ENCODE results near the gene RASSF6. TPM values are rescaled to one million over a fixed set of nuclear protein-coding genes. Genes with fewer than 3 reads are reported as not detected.

The RASSF6 gene
- total and polyA plus RNA-seq, 11 donors = 0.11 TPM; not detected in 10

- peaks cover 0 to 4% (median 0%) of the 10 kb centered on the region in 9 donors for H3K27me3 ChIP-seq
- H3K9me3 ChIP-seq = no peaks in the 10 kb centered on the region
- H3K27ac ChIP-seq = no peak overlapping the region
- DNase-seq (no peak), ATAC-seq (no peak)
- 51 to 58% (median 56%) methylated on average over 2 of the region's 2 CpGs for WGBS, 4 donors
- H3K4me3 ChIP-seq = no peak overlapping the region
- H3K36me3 ChIP-seq = no peaks in the 10 kb centered on the region
- intact Hi-C loops (cut with DNase I) = loop anchor here in 9 of 10 donors (2.0 to 10.0 kb wide), 13 partner anchors 66 to 476 kb away; partner anchors contain the start of gene CXCL1 (in 1 of the 9)
- no peak for TF ChIP-seq POLR2A (IDR thresholded peaks at IDR 0.05)
- TF ChIP-seq, protein P1, sequence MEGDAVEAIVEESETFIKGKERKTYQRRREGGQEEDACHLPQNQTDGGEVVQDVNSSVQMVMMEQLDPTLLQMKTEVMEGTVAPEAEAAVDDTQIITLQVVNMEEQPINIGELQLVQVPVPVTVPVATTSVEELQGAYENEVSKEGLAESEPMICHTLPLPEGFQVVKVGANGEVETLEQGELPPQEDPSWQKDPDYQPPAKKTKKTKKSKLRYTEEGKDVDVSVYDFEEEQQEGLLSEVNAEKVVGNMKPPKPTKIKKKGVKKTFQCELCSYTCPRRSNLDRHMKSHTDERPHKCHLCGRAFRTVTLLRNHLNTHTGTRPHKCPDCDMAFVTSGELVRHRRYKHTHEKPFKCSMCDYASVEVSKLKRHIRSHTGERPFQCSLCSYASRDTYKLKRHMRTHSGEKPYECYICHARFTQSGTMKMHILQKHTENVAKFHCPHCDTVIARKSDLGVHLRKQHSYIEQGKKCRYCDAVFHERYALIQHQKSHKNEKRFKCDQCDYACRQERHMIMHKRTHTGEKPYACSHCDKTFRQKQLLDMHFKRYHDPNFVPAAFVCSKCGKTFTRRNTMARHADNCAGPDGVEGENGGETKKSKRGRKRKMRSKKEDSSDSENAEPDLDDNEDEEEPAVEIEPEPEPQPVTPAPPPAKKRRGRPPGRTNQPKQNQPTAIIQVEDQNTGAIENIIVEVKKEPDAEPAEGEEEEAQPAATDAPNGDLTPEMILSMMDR (IDR thresholded peaks at IDR 0.05) = no peak
- no peaks in the 10 kb centered on the region for H3K4me1 ChIP-seq
These were observed 41.4 kb upstream of the RASSF6 start for GRCh38 chr4:73661646-73662119.

- 71 to 84% (median 77%) methylated on average over 3 of the region's 3 CpGs for WGBS, 4 donors
- Histone ChIP-seq H3K27me3 (peaks cover 0 to 4% (median 0%) of the 10 kb centered on the region in 9 donors), H3K4me1 (no peaks in the 10 kb centered on the region), H3K9me3 (no peaks in the 10 kb centered on the region), H3K27ac (no peak overlapping the region), H3K4me3 (no peak overlapping the region), H3K36me3 (no peaks in the 10 kb centered on the region)
- intact Hi-C loops (cut with DNase I) = loop anchor here in 9 of 10 donors (1.0 to 10.0 kb wide), 12 partner anchors 66 to 476 kb away; partner anchors contain the start of gene CXCL1 (in 1 of the 9)
- no peak for TF ChIP-seq POLR2A (IDR thresholded peaks at IDR 0.05)
- TF ChIP-seq, protein P1 (IDR thresholded peaks at IDR 0.05) = no peak
- ATAC-seq (no peak), DNase-seq (no peak)
These were observed 40.6 kb upstream of the RASSF6 start for GRCh38 chr4:73660808-73661207.

GRCh38 chr4:73653695-73654106 lies 33.5 kb upstream of the RASSF6 start:
- no peak for TF ChIP-seq POLR2A (IDR thresholded peaks at IDR 0.05)
- TF ChIP-seq, protein P1 (IDR thresholded peaks at IDR 0.05) = peak; percentile 43 to 76 (median 66)
- intact Hi-C loops (cut with DNase I) = loop anchor here (2.0 to 10.0 kb wide), 9 partner anchors 59 to 1149 kb away; no protein-coding TSS in a partner anchor
- Histone ChIP-seq H3K4me1 (peaks cover 0 to 5% (median 0%) of the 10 kb centered on the region in 12 donors), H3K36me3 (no peaks in the 10 kb centered on the region), H3K9me3 (no peaks in the 10 kb centered on the region), H3K27me3 (peaks cover 0 to 12% (median 0%) of the 10 kb centered on the region in 9 donors), H3K27ac (no peak overlapping the region), H3K4me3 (no peak overlapping the region)
- WGBS, 4 donors = 1 to 3% (median 2%) methylated on average over 7 of the region's 7 CpGs
- ATAC-seq (peak in 3 of 4 donors; percentile 24 to 50 (median 46)), DNase-seq (no peak)

- intact Hi-C loops (cut with DNase I) = loop anchor here (5.0 to 10.0 kb wide), 8 partner anchors 55 to 1145 kb away; no protein-coding TSS in a partner anchor
- no peak for TF ChIP-seq POLR2A (IDR thresholded peaks at IDR 0.05)
- TF ChIP-seq, protein P1 (IDR thresholded peaks at IDR 0.05) = no peak
- Histone ChIP-seq H3K36me3 (no peaks in the 10 kb centered on the region), H3K27me3 (peaks cover 0 to 21% (median 0%) of the 10 kb centered on the region in 9 donors), H3K4me3 (no peak overlapping the region), H3K4me1 (peaks cover 0 to 5% (median 0%) of the 10 kb centered on the region in 12 donors), H3K9me3 (no peaks in the 10 kb centered on the region), H3K27ac (no peak overlapping the region)
- DNase-seq = no peak
- 61 to 68% (median 66%) methylated on average over 3 of the region's 3 CpGs for WGBS, 4 donors
- ATAC-seq = no peak
These were observed 30.0 kb upstream of the RASSF6 start for GRCh38 chr4:73650250-73650649.

Data from heart left ventricle (tissue), 16 donors.